MM.1S (cell line): Measurements from ENCODE around the gene PALM3.

Experiments
- DNase-seq: peaks from one replicate; pipeline ENCODE4 v3.0.0-alpha.2; 2015
- H2AFZ ChIP-seq: fragments of 300-600 bp; sonication (generic); 2 replicates; pipeline ENCODE4 v1.6.0; 2016; ENCODE audit warnings: antibody characterized with exemption, low read length
- H3F3A ChIP-seq: fragments of 300-600 bp; sonication (generic); 2 replicates; pipeline ENCODE4 v1.6.1; 2016; ENCODE audit warnings: mild to moderate bottlenecking, antibody characterized with exemption, low read length, moderate library complexity, mixed read lengths; ENCODE audit not compliant: insufficient read depth
- H3K27ac ChIP-seq: fragments of 300-600 bp; sonication (generic); 2 replicates; pipeline ENCODE4 v1.5.1; 2016; ENCODE audit warnings: mild to moderate bottlenecking, low read length
- H3K27me3 ChIP-seq: fragments of 300-600 bp; sonication (generic); replicated peaks from 2 replicates; pipeline ENCODE4 v1.6.0; 2016; ENCODE audit warnings: low read length; ENCODE audit not compliant: insufficient read depth
- H3K36me3 ChIP-seq: fragments of 300-600 bp; sonication (generic); replicated peaks from 2 replicates; pipeline ENCODE4 v1.6.1; 2016; ENCODE audit warnings: mild to moderate bottlenecking, low read length, mixed read lengths; ENCODE audit not compliant: insufficient read depth
- H3K4me1 ChIP-seq: fragments of 300-600 bp; sonication (generic); 2 replicates; pipeline ENCODE4 v1.6.1; 2016; ENCODE audit warnings: low read length, mixed read lengths
- H3K4me2 ChIP-seq: fragments of 300-600 bp; sonication (generic); 2 replicates; pipeline ENCODE4 v1.6.0; 2016; ENCODE audit warnings: low read depth, low read length
- H3K4me3 ChIP-seq: fragments of 300-600 bp; sonication (generic); 2 replicates; pipeline ENCODE4 v1.5.1; 2016; ENCODE audit warnings: low read length, mixed read lengths
- H3K79me2 ChIP-seq: fragments of 300-600 bp; sonication (generic); 2 replicates; pipeline ENCODE4 v1.6.1; 2016; ENCODE audit warnings: mixed run types, low read length, mixed read lengths
- H3K9ac ChIP-seq: fragments of 300-600 bp; sonication (generic); 2 replicates; pipeline ENCODE4 v1.6.1; 2016; ENCODE audit warnings: low read length, mixed read lengths
- H3K9me2 ChIP-seq: fragments of 300-600 bp; sonication (generic); replicated peaks from 2 replicates; pipeline ENCODE4 v1.6.1; 2016; ENCODE audit warnings: mild to moderate bottlenecking, low read length, mixed read lengths; ENCODE audit not compliant: insufficient read depth
- H3K9me3 ChIP-seq: fragments of 300-600 bp; sonication (generic); replicated peaks from 2 replicates; pipeline ENCODE4 v1.6.1; 2016; ENCODE audit warnings: mild to moderate bottlenecking, low read length, mixed read lengths; ENCODE audit not compliant: insufficient read depth
- H4K20me1 ChIP-seq: fragments of 300-600 bp; sonication (generic); 2 replicates; pipeline ENCODE4 v1.6.1; 2016; ENCODE audit warnings: mild to moderate bottlenecking, low read length, moderate library complexity, mixed read lengths; ENCODE audit not compliant: insufficient read depth
- EZH2 ChIP-seq: fragments of 300-600 bp; sonication (generic); optimal IDR thresholded peaks from 2 replicates; pipeline ENCODE3; 2017; ENCODE audit warnings: low read depth, mild to moderate bottlenecking, antibody characterized with exemption, low read length, mixed read lengths
- EZH2phosphoT487 ChIP-seq: fragments of 300-600 bp; sonication (generic); IDR thresholded peaks from 2 replicates; pipeline ENCODE4 v1.6.1; 2018; ENCODE audit warnings: antibody characterized with exemption, low read length
- TF ChIP-seq, protein P1 (sequence below): fragments of 300-600 bp; sonication (generic); IDR thresholded peaks from 2 replicates; pipeline ENCODE4 v1.5.1; 2016; ENCODE audit warnings: antibody characterized with exemption, low read length, mixed read lengths

Gene PALM3

DNA sequence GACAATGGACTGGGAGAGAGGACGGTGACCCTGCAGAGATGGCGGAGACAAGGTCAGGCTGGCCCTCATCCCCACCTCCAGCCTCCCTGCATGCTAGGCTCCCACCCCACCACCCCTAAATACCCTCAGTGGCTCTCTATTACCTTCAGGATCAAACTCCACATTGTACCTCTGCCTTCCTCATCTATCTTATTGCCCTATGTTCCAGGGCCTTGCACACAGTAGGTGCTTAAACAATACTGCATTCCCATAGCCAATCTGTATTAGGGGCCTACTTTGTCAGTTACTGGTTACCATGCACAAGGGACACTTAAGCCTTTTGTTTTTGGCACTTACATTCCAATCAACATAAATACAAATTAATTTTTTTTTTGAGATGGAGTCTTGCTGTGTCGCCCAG, 6.5 kb downstream of the PALM3 start:
- H3K9me2 ChIP-seq, result no peaks in the 10 kb centered on the region
- no peak overlapping the region for H2AFZ ChIP-seq
- TF ChIP-seq EZH2phosphoT487 (no peak), EZH2 (no peak)
- TF ChIP-seq, protein P1, sequence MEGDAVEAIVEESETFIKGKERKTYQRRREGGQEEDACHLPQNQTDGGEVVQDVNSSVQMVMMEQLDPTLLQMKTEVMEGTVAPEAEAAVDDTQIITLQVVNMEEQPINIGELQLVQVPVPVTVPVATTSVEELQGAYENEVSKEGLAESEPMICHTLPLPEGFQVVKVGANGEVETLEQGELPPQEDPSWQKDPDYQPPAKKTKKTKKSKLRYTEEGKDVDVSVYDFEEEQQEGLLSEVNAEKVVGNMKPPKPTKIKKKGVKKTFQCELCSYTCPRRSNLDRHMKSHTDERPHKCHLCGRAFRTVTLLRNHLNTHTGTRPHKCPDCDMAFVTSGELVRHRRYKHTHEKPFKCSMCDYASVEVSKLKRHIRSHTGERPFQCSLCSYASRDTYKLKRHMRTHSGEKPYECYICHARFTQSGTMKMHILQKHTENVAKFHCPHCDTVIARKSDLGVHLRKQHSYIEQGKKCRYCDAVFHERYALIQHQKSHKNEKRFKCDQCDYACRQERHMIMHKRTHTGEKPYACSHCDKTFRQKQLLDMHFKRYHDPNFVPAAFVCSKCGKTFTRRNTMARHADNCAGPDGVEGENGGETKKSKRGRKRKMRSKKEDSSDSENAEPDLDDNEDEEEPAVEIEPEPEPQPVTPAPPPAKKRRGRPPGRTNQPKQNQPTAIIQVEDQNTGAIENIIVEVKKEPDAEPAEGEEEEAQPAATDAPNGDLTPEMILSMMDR, result no peak
- H3K4me3 ChIP-seq, result no peak overlapping the region
- no peaks in the 10 kb centered on the region for H3K79me2 ChIP-seq
- peaks cover 35% of the 10 kb centered on the region for H3K27me3 ChIP-seq
- no peaks in the 10 kb centered on the region for H3K36me3 ChIP-seq
- H3K4me2 ChIP-seq, result no peak overlapping the region
- DNase-seq, result no peak
- H3K9ac ChIP-seq, result no peak overlapping the region
- H3K4me1 ChIP-seq, result no peaks in the 10 kb centered on the region; the same call in 1 of the 2 replicates
- no peak overlapping the region for H3K27ac ChIP-seq
- no peaks in the 10 kb centered on the region for H4K20me1 ChIP-seq
- no peaks in the 10 kb centered on the region for H3K9me3 ChIP-seq
- H3F3A ChIP-seq, result no peaks in the 10 kb centered on the region

DNA sequence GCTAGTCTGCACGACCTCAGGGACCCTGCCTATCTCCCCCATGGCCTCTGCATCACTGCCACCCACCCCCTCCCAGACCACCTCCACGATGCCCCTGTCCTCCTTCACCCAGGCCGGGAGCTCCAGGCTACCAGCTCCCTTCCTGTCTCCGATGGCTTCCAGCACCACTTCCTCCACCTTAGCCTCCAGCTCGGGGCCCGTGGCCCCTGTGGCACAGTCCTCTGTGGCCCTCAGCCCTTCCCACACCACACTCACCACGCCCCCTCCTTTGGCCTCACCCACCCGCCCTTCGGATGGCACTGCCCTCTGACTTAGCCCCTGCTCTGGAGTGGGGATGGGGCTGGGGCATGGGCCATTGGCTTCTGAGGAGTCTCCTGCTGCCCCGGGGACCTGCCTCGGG, 7.2 kb downstream of the PALM3 start:
- Histone ChIP-seq H3K79me2 (no peaks in the 10 kb centered on the region), H3K27ac (no peak overlapping the region), H3K9me3 (no peaks in the 10 kb centered on the region), H3K9ac (no peak overlapping the region), H3F3A (no peaks in the 10 kb centered on the region), H2AFZ (no peak overlapping the region), H3K27me3 (peaks cover 29% of the 10 kb centered on the region), H3K4me2 (no peak overlapping the region), H3K9me2 (no peaks in the 10 kb centered on the region), H3K4me1 (no peaks in the 10 kb centered on the region; the same call in 1 of the 2 replicates), H3K36me3 (no peaks in the 10 kb centered on the region), H4K20me1 (no peaks in the 10 kb centered on the region), H3K4me3 (no peak overlapping the region)
- TF ChIP-seq, protein P1, result no peak
- no peak for TF ChIP-seq EZH2phosphoT487
- no peak for TF ChIP-seq EZH2
- DNase-seq, result no peak

DNA sequence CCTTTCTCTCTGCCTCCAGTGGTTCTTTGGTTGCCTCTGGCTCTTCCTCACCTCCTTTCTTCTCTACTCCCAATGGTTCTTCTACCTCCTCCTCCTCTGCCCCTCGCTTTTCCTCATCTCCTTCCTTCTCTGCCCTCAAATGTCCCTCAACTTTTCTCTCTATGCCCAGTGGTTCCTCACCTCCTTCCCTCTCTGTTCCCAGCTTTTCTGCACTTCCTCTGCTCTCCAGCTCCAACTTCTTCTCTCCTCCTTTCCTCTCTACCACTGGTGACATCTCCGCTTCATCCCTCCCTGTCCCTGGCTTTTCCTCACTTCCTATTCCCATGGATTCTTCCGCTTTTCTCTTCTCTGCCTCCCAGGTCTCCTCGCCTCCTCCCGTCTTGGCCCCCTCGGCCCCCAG, 7.8 kb downstream of the PALM3 start:
- no peaks in the 10 kb centered on the region for H3K36me3 ChIP-seq
- H3K27ac ChIP-seq, result no peak overlapping the region
- H3K79me2 ChIP-seq, result no peaks in the 10 kb centered on the region
- H3K4me1 ChIP-seq, result no peaks in the 10 kb centered on the region; the same call in 1 of the 2 replicates
- no peaks in the 10 kb centered on the region for H3K9me2 ChIP-seq
- no peak overlapping the region for H3K4me2 ChIP-seq
- H3K4me3 ChIP-seq, result no peak overlapping the region
- H2AFZ ChIP-seq, result no peak overlapping the region
- H3K9ac ChIP-seq, result no peak overlapping the region
- no peaks in the 10 kb centered on the region for H3K9me3 ChIP-seq
- peaks cover 23% of the 10 kb centered on the region for H3K27me3 ChIP-seq
- DNase-seq, result no peak
- no peaks in the 10 kb centered on the region for H3F3A ChIP-seq
- TF ChIP-seq EZH2phosphoT487 (no peak), EZH2 (no peak)
- TF ChIP-seq, protein P1, result no peak
- no peaks in the 10 kb centered on the region for H4K20me1 ChIP-seq
